DOHH2 (cell line): ENCODE data around the gene RNF17.

Source experiments
- EZH2phosphoT487 ChIP-seq: fragments of 200-600 bp; sonication (generic); IDR thresholded peaks from 2 replicates; pipeline ENCODE4 v1.6.1; 2017; ENCODE audit warnings: borderline replicate concordance, mild to moderate bottlenecking, antibody characterized with exemption, low read length, moderate library complexity, mixed read lengths
- TF ChIP-seq, protein P1 (sequence below): fragments of 200-600 bp; sonication (generic); IDR thresholded peaks from one replicate; pipeline ENCODE4 v1.5.1; 2014; ENCODE audit warnings: antibody characterized with exemption, mild to moderate bottlenecking, low read depth, low read length; ENCODE audit not compliant: poor library complexity, severe bottlenecking

DNA sequence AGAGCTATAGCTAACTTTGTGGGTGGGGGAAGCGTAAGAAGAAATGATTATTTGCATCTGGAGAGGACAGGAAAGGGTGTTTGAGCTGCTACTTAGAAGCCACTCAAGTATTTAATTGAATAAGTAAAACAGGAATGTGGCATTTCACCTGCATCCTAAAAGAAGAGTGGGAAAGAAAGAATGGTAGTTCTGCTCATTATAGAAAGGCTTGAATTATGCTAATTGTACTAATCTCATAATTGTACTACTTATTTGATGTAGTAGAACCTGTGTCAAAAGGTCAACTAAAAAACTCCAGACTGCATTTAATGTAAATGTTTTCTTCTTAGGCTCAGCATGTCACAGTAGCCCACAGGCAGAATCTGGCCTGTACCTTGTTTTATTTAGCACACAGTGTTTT is 113.6 kb downstream of the RNF17 start:
- TF ChIP-seq, protein P1, sequence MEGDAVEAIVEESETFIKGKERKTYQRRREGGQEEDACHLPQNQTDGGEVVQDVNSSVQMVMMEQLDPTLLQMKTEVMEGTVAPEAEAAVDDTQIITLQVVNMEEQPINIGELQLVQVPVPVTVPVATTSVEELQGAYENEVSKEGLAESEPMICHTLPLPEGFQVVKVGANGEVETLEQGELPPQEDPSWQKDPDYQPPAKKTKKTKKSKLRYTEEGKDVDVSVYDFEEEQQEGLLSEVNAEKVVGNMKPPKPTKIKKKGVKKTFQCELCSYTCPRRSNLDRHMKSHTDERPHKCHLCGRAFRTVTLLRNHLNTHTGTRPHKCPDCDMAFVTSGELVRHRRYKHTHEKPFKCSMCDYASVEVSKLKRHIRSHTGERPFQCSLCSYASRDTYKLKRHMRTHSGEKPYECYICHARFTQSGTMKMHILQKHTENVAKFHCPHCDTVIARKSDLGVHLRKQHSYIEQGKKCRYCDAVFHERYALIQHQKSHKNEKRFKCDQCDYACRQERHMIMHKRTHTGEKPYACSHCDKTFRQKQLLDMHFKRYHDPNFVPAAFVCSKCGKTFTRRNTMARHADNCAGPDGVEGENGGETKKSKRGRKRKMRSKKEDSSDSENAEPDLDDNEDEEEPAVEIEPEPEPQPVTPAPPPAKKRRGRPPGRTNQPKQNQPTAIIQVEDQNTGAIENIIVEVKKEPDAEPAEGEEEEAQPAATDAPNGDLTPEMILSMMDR: no peak
- no peak for TF ChIP-seq EZH2phosphoT487
